SK-N-SH (cell line): ENCODE results near the gene TRPC5OS.

Experiments
- CTCF ChIP-seq: fragments of 200-600 bp; sonication (generic); IDR thresholded peaks from 2 replicates; pipeline ENCODE4 v1.6.1; 2017; ENCODE audit warnings: antibody characterized with exemption, mild to moderate bottlenecking, moderate library complexity
- ELF1 ChIP-seq: IDR thresholded peaks from 2 replicates; pipeline ENCODE4 v1.4.0; 2012
- NRF1 ChIP-seq: IDR thresholded peaks from 2 replicates; pipeline ENCODE4 v1.6.1; 2012; ENCODE audit warnings: low read depth, mild to moderate bottlenecking, low read length
- RAD21 ChIP-seq: IDR thresholded peaks from 2 replicates; pipeline ENCODE4 v1.6.1; 2012; ENCODE audit warnings: mild to moderate bottlenecking, low read length
- SIN3A ChIP-seq: IDR thresholded peaks from 2 replicates; pipeline ENCODE4 v1.6.1; 2012; ENCODE audit warnings: low read depth, mild to moderate bottlenecking, low read length, moderate library complexity, borderline replicate concordance
- SMC3 ChIP-seq: IDR thresholded peaks from 2 replicates; pipeline ENCODE4 v1.6.1; 2012; ENCODE audit warnings: low read depth, low read length, improper control_type of control experiment
- TAF1 ChIP-seq: IDR thresholded peaks from 2 replicates; pipeline ENCODE4 v1.6.1; 2012; ENCODE audit warnings: low read depth, mild to moderate bottlenecking, low read length, moderate library complexity, borderline replicate concordance
- TEAD4 ChIP-seq: IDR thresholded peaks from 2 replicates; pipeline ENCODE4 v1.4.0; 2012; ENCODE audit warnings: mild to moderate bottlenecking, borderline replicate concordance; ENCODE audit not compliant: insufficient read depth
- YY1 ChIP-seq: IDR thresholded peaks from 2 replicates; pipeline ENCODE4 v1.4.0; 2012; ENCODE audit warnings: low read depth, mild to moderate bottlenecking
- ZBTB33 ChIP-seq: IDR thresholded peaks from 2 replicates; pipeline ENCODE4 v1.4.0; 2012; ENCODE audit warnings: low read depth, borderline replicate concordance

GRCh38 chrX:111876646-111877045 lies 665 bp downstream of the TRPC5OS start:
- TF ChIP-seq TAF1 (no peak), TEAD4 (no peak), CTCF (no peak), ELF1 (no peak), SMC3 (no peak), ZBTB33 (no peak), NRF1 (no peak), RAD21 (no peak), SIN3A (no peak), YY1 (no peak)
